Left lobe of liver (tissue), 2 donors: ENCODE measurements around the gene POLD1. TPM values are rescaled to one million over a fixed set of nuclear protein-coding genes. Genes with fewer than 3 reads are reported as not detected.

Experiments used
- ATAC-seq: fragments of 200-7000 bp; cut with Tn5 transposase; one replicate; pipeline ENCODE4 v1.9.1; 2020; ENCODE audit warnings: mild to moderate bottlenecking, moderate library complexity
- DNase-seq: peaks from one replicate; pipeline ENCODE4 v3.0.0-alpha.2; 2020; ENCODE audit warnings: low spot score
- total RNA-seq: library from RNA; stranded (reverse); gene quantifications from one replicate; pipeline ENCODE4 v1.2.1, GENCODE V29; 2021
- donor health status: DM: no; HTN: no; CAD: no; lungs with moderate emphysema.
- donor health status: DM: no; HTN: yes; CAD: no.

POLD1 gene
- total RNA-seq, 1 donor from 2014 or later, result 8.2 TPM

GRCh38 chr19:50460161-50460765, 76.1 kb downstream of the POLD1 start:
- DNase-seq (no peak), ATAC-seq (no peak)

DNA sequence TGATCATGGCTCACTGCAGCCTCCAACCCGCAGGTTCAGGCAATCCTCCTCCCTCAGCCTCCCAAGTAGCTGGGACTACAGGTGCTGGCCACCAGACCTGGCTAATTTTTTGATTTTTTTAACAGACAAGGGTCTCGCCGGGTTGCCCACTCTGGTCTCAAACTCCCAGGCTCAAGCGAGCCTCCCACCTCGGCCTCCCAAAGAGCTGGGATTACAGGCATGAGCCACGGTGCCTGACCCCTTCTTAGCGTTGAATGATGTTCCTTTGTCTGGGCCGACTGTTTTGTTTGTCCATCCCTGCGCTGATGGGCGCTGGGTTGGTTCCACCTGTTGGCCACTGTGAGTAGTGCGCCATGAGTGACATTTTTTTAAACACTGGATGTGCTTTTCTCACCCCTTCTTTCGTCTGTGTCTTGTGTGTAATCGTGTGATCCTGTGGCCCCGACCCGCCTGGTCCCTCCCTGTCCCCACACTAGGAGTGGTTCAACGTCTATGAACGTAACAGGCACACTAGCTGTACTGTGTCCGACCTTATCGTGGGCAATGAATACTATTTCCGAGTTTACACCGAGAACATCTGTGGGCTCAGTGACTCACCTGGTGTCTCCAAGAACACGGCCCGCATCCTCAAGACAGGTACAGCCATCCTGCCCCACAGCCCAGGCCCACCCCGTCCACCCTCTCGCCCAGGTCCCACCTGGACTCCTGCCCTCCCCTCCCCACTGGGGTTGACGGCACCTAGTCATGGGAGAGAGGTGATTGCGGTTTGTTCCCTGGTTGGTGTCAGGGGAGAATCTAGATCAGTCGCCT, 77.1 kb downstream of the POLD1 start:
- DNase-seq (peak; percentile 54), ATAC-seq (peak; percentile 89)

DNA sequence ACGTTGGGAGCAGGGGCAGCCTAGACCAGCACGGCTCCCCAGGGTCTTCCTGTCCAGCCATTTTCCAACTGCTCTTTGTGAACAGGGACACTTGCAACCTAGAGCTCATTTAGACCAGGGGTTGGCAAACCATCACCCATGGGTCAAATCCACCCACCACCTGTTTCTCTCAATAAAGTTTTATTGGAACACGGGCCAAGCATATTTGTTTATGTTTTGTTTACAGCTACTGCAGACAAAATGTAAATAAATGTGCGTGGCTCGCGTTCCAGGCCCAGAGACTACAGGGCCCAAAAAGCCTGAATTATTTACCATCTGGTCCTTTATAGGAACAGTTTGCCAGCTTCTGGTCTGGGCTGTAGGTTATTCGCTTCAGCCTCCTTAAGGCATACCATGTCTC, 78.8 kb downstream of the POLD1 start:
- DNase-seq (no peak), ATAC-seq (no peak)

DNA sequence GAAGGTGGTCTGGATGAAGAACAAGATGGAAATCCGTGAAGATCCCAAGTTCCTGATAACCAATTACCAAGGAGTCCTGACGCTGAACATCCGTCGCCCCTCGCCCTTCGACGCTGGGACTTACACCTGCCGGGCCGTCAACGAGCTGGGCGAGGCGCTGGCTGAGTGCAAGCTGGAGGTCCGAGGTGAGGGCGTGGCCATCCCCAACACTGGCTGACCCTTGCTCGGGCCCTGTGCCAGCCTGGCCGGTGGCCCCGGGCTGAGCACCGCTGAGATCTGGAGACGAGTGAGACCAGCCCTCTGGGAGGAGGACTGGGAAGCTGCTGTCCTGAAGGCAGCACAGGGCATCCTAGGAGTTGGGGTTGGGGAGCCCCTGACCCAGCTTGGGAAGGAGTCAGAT, 80.2 kb downstream of the POLD1 start:
- no peak for ATAC-seq
- DNase-seq, result no peak

GRCh38 chr19:50465000-50465399, 80.9 kb downstream of the POLD1 start:
- DNase-seq (no peak), ATAC-seq (peak; percentile 65)

GRCh38 chr19:50465986-50466705, 82.0 kb downstream of the POLD1 start:
- ATAC-seq, result no peak
- no peak for DNase-seq

DNA sequence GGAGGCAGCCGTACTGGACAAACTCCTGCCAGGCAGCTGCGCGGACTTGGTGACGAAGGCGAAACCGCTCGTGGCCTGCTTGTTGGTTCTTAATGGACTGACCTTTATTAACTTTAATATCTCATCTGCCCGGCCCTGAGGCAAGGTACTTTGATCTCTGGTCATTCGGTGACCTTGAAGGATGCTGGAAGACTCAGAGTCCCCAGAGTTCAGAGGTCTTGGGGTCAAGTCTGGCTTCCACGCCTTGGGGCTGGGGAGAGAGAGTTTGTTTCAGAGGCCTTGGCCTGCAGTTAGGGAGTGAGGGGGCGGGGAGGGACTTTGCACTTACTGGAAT, 82.5 kb downstream of the POLD1 start:
- DNase-seq, result no peak
- no peak for ATAC-seq

DNA sequence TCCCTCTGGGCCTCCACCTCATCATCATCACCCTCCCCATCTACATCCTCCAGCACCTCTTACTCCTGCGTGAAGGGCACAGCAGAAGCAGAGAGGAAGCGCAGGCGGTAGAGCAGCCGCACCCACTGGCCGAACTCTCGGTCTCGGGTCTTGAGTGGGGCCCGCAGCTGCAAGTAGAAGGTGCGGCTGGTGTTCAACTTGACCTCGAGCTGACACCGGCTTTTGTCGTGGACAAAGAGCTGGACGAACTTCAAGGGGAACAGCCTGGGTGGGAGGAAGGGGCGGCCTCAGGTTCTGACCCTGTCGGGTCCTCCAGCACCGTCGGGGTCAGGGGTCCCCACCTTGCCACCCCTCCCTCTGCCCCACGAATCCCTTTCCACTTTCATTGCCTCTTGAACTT, 83.4 kb downstream of the POLD1 start:
- no peak for ATAC-seq
- DNase-seq, result no peak

Other genes starting within 250 kb of the POLD1 start
- gene IZUMO2, start 221.1 kb upstream of the POLD1 start, total RNA-seq, result not detected
- 70.5 TPM for gene MYH14, start 180.7 kb upstream of the POLD1 start, total RNA-seq
- 4.0 TPM for gene KCNC3, start 55.0 kb upstream of the POLD1 start, total RNA-seq
- 3.3 TPM for gene NAPSA, start 18.7 kb upstream of the POLD1 start, total RNA-seq
- 32.2 TPM for gene NR1H2, start 7.9 kb upstream of the POLD1 start, total RNA-seq
- not detected for gene SPIB, start 34.6 kb downstream of the POLD1 start, total RNA-seq
- gene MYBPC2, start 48.5 kb downstream of the POLD1 start, total RNA-seq, result not detected
- gene EMC10, start 92.2 kb downstream of the POLD1 start, total RNA-seq, result 55.2 TPM
- gene GARIN5A, start 92.5 kb downstream of the POLD1 start, total RNA-seq, result 1.8 TPM
- gene JOSD2, start 126.8 kb downstream of the POLD1 start, total RNA-seq, result 22.8 TPM
- gene ASPDH, start 129.6 kb downstream of the POLD1 start, total RNA-seq, result 61.1 TPM
- gene LRRC4B, start 184.1 kb downstream of the POLD1 start, total RNA-seq, result 0.53 TPM